Breast epithelium (tissue), 3 donors: ENCODE data around the gene KNOP1.

Experiments used
- POLR2A ChIP-seq: fragments of 450-650 bp; IDR thresholded peaks from one replicate; pipeline ENCODE4 v1.6.1; 2016; ENCODE audit warnings: antibody characterized with exemption, mild to moderate bottlenecking, moderate library complexity
- TF ChIP-seq, protein P1 (sequence below), 3 donors: fragments of 450-650 bp; IDR thresholded peaks; one replicate each; pipeline ENCODE4 v1.5.1; 2016 to 2017; ENCODE audit warnings: antibody characterized with exemption in 3 of 3, mild to moderate bottlenecking in 3 of 3, moderate library complexity in 3 of 3

DNA sequence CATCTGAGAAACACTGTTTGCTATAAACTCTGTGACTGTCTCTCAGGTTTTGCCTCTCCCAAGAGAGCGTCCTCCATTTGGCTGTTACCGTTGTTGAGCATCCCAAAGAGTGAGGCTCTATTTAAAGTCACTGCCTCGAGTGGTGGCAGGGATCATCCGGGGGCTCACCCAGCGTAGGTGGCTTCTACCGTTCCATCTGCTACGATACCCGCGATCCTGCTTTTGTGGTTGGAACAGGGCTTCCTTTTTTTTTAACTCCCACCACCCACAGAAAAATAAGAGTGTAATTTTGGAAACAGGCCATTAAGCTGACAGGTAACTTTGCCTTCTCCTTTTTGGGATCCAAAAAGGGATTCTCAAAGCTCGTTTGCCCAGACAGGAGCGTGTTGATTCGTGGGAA lies 36.4 kb downstream of the KNOP1 start:
- TF ChIP-seq, protein P1, sequence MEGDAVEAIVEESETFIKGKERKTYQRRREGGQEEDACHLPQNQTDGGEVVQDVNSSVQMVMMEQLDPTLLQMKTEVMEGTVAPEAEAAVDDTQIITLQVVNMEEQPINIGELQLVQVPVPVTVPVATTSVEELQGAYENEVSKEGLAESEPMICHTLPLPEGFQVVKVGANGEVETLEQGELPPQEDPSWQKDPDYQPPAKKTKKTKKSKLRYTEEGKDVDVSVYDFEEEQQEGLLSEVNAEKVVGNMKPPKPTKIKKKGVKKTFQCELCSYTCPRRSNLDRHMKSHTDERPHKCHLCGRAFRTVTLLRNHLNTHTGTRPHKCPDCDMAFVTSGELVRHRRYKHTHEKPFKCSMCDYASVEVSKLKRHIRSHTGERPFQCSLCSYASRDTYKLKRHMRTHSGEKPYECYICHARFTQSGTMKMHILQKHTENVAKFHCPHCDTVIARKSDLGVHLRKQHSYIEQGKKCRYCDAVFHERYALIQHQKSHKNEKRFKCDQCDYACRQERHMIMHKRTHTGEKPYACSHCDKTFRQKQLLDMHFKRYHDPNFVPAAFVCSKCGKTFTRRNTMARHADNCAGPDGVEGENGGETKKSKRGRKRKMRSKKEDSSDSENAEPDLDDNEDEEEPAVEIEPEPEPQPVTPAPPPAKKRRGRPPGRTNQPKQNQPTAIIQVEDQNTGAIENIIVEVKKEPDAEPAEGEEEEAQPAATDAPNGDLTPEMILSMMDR (IDR thresholded peaks at IDR 0.05): no peak
- no peak for TF ChIP-seq POLR2A
